H1 (cell line): ENCODE data around the gene MAOB. TPM values are rescaled to one million over a fixed set of nuclear protein-coding genes. Genes with fewer than 3 reads are reported as not detected.

ENCODE experiments used
- CTCF ChIA-PET: fragments of 300-600 bp; sonication (Branson Sonifier 250); formaldehyde crosslinking; loops from one replicate; lab custom pipeline; 2021; ENCODE audit not compliant: partially characterized antibody; lab: Charles Lee
- POLR2A ChIA-PET: fragments of 300-600 bp; sonication (Branson Sonifier 250); formaldehyde crosslinking; loops from one replicate; lab custom pipeline; 2021; ENCODE audit warnings: inconsistent platforms; ENCODE audit not compliant: partially characterized antibody; lab: Charles Lee
- DNase-seq, 2 experiments: peaks; one replicate each; pipeline versions ENCODE4 v3.0.0 to v3.0.0-alpha.2; 2010 to 2022; ENCODE audit warnings: low spot score in 2 of 2, low read depth in 1 of 2, mixed read lengths in 1 of 2
- FAIRE-seq: peaks from 2 replicates; lab custom pipeline; 2011; peaks lifted over from hg19 to GRCh38; lab: Jason Lieb, UNC
- H2AFZ ChIP-seq: 2 replicates; pipeline ENCODE4 v1.8.1; 2012; ENCODE audit warnings: low read length, inconsistent platforms
- H2AK5ac ChIP-seq: 2 replicates; pipeline ENCODE4 v1.6.1; 2013; ENCODE audit warnings: low read depth, low read length
- H2BK120ac ChIP-seq: replicated peaks from 2 replicates; pipeline ENCODE3; 2013; ENCODE audit warnings: low read depth, low read length, inconsistent platforms
- H2BK12ac ChIP-seq: 2 replicates; pipeline ENCODE4 v1.6.1; 2013; ENCODE audit warnings: low read depth, low read length
- H2BK15ac ChIP-seq: 2 replicates; pipeline ENCODE4 v1.6.1; 2013; ENCODE audit warnings: low read length
- H2BK20ac ChIP-seq: 2 replicates; pipeline ENCODE4 v1.6.1; 2013; ENCODE audit warnings: low read length
- H2BK5ac ChIP-seq: 2 replicates; pipeline ENCODE4 v1.6.1; 2013; ENCODE audit warnings: low read depth, low read length
- H3K14ac ChIP-seq: 2 replicates; pipeline ENCODE4 v1.6.1; 2013; ENCODE audit warnings: inconsistent platforms; ENCODE audit not compliant: insufficient read length
- H3K18ac ChIP-seq: 2 replicates; pipeline ENCODE4 v1.6.1; 2013; ENCODE audit warnings: low read length; ENCODE audit errors: extremely low read depth
- H3K23ac ChIP-seq: 2 replicates; pipeline ENCODE4 v1.6.1; 2013; ENCODE audit warnings: inconsistent platforms; ENCODE audit not compliant: insufficient read length
- H3K23me2 ChIP-seq: 2 replicates; pipeline ENCODE4 v1.6.1; 2013; ENCODE audit warnings: low read depth, low read length
- H3K27ac ChIP-seq: 2 replicates; pipeline ENCODE4 v1.6.1; 2011; ENCODE audit warnings: low read depth, low read length, inconsistent platforms
- H3K27me3 ChIP-seq, 4 experiments: replicated peaks in 1 of 4; 1 replicate in 1 of 4; 2 replicates in 3 of 4; pipeline versions ENCODE4 v1.6.1 to v1.8.1; 2011 to 2013; ENCODE audit warnings: low read length in 3 of 4, mild to moderate bottlenecking in 3 of 4, inconsistent platforms in 2 of 4, mixed read lengths in 2 of 4, moderate library complexity in 1 of 4; ENCODE audit not compliant: control insufficient read depth in 3 of 4, insufficient read depth in 3 of 4; ENCODE audit errors: extremely low read depth in 1 of 4
- H3K36me3 ChIP-seq, 4 experiments: 2 replicates each; pipeline versions ENCODE4 v1.6.1 to v1.8.1; 2011 to 2013; ENCODE audit warnings: mild to moderate bottlenecking in 4 of 4, low read length in 3 of 4, moderate library complexity in 2 of 4, control low read depth in 1 of 4, inconsistent platforms in 1 of 4; ENCODE audit not compliant: insufficient read depth in 4 of 4, control insufficient read depth in 2 of 4
- H3K4ac ChIP-seq: replicated peaks from 2 replicates; pipeline ENCODE3; 2013; ENCODE audit warnings: low read length, low read depth, mixed read lengths, inconsistent platforms; ENCODE audit not compliant: insufficient read length
- H3K4me1 ChIP-seq, 4 experiments: replicated peaks in 1 of 4; 1 replicate in 1 of 4; 2 replicates in 3 of 4; pipeline versions ENCODE4 v1.6.1 to v1.8.1; 2011 to 2013; ENCODE audit warnings: low read length in 3 of 4, inconsistent platforms in 2 of 4, mixed read lengths in 1 of 4; ENCODE audit not compliant: insufficient read depth in 4 of 4, control insufficient read depth in 3 of 4
- H3K4me2 ChIP-seq, 2 experiments: 2 replicates each; pipeline versions ENCODE4 v1.6.1 to v1.8.1; 2011 to 2013; ENCODE audit warnings: low read depth in 2 of 2, low read length in 2 of 2, control low read depth in 1 of 2, inconsistent platforms in 1 of 2, mild to moderate bottlenecking in 1 of 2; ENCODE audit not compliant: insufficient read depth in 1 of 2
- H3K4me3 ChIP-seq, 4 experiments: fragments of 200-600, 300-600 bp in 1 of 4; sonication (generic), shearing (Covaris generic), sonication (Bioruptor Twin) in 1 of 4; 2 replicates each; pipeline versions ENCODE4 v1.5.1 to v1.8.1; 2011 to 2016; ENCODE audit warnings: low read length in 4 of 4, low read depth in 3 of 4, control low read depth in 2 of 4, inconsistent platforms in 2 of 4, mild to moderate bottlenecking in 2 of 4, mixed read lengths in 1 of 4, moderate library complexity in 1 of 4; ENCODE audit not compliant: insufficient read depth in 2 of 4; ENCODE audit errors: extremely low read depth in 1 of 4
- H3K56ac ChIP-seq: replicated peaks from 2 replicates; pipeline ENCODE3; 2013; ENCODE audit warnings: low read depth, mild to moderate bottlenecking, mixed read lengths, low read length, inconsistent platforms; ENCODE audit not compliant: insufficient read length
- H3K79me1 ChIP-seq: 2 replicates; pipeline ENCODE4 v1.6.1; 2013; ENCODE audit warnings: low read depth, low read length, control low read depth
- H3K79me2 ChIP-seq, 2 experiments: 2 replicates each; pipeline versions ENCODE4 v1.6.1 to v1.8.1; 2012 to 2013; ENCODE audit warnings: low read length in 2 of 2, mild to moderate bottlenecking in 2 of 2, inconsistent platforms in 1 of 2; ENCODE audit not compliant: insufficient read depth in 2 of 2, control insufficient read depth in 1 of 2
- H3K9ac ChIP-seq, 4 experiments: replicated peaks in 1 of 4; 1 replicate in 1 of 4; 2 replicates in 3 of 4; pipeline versions ENCODE4 v1.6.1 to v1.8.1; 2011 to 2013; ENCODE audit warnings: low read depth in 3 of 4, low read length in 3 of 4, control low read depth in 2 of 4, mild to moderate bottlenecking in 2 of 4, moderate library complexity in 2 of 4, inconsistent platforms in 1 of 4; ENCODE audit errors: extremely low read depth in 1 of 4
- H3K9me3 ChIP-seq, 2 experiments: 2 replicates each; pipeline versions ENCODE4 v1.6.1 to v1.8.1; 2012 to 2013; ENCODE audit warnings: mild to moderate bottlenecking in 2 of 2, moderate library complexity in 2 of 2, control low read depth in 1 of 2, inconsistent platforms in 1 of 2, low read depth in 1 of 2, low read length in 1 of 2, mixed read lengths in 1 of 2; ENCODE audit not compliant: insufficient read depth in 2 of 2
- H4K20me1 ChIP-seq, 2 experiments: replicated peaks in 1 of 2; 2 replicates each; pipeline versions ENCODE3 to v1.8.1; 2011 to 2013; ENCODE audit warnings: inconsistent platforms in 2 of 2, low read length in 2 of 2, mild to moderate bottlenecking in 1 of 2; ENCODE audit not compliant: insufficient read depth in 2 of 2, control insufficient read depth in 1 of 2
- H4K5ac ChIP-seq: 2 replicates; pipeline ENCODE4 v1.6.1; 2013; ENCODE audit warnings: low read length, low read depth, mixed read lengths, inconsistent platforms; ENCODE audit not compliant: insufficient read length
- H4K8ac ChIP-seq: 2 replicates; pipeline ENCODE4 v1.8.0; 2013; ENCODE audit warnings: mild to moderate bottlenecking, moderate library complexity, low read length, inconsistent platforms; ENCODE audit not compliant: insufficient read depth; ENCODE audit errors: extremely low read depth
- H4K91ac ChIP-seq: replicated peaks from 2 replicates; pipeline ENCODE3; 2013; ENCODE audit warnings: low read length, mixed read lengths, inconsistent platforms; ENCODE audit not compliant: insufficient read length
- EP300 ChIP-seq, 2 experiments: IDR thresholded peaks; 1 replicate in 1 of 2; 2 replicates in 1 of 2; pipeline ENCODE4 v1.6.1; 2011 to 2012; ENCODE audit warnings: low read depth in 2 of 2, low read length in 2 of 2, mild to moderate bottlenecking in 2 of 2, borderline replicate concordance in 1 of 2, inconsistent platforms in 1 of 2, moderate library complexity in 1 of 2
- GABPA ChIP-seq: IDR thresholded peaks from 2 replicates; pipeline ENCODE4 v1.6.1; 2011; ENCODE audit warnings: mild to moderate bottlenecking, low read length, moderate library complexity, borderline replicate concordance; ENCODE audit not compliant: insufficient read depth
- RAD21 ChIP-seq, 2 experiments: IDR thresholded peaks in 1 of 2; conservative IDR thresholded peaks in 1 of 2; 2 replicates each; pipeline ENCODE4 v1.6.1; 2011; ENCODE audit warnings: low read depth in 2 of 2, low read length in 2 of 2, improper control_type of control experiment in 1 of 2, inconsistent platforms in 1 of 2, mild to moderate bottlenecking in 1 of 2, moderate library complexity in 1 of 2
- ZNF274 ChIP-seq: IDR thresholded peaks from 2 replicates; pipeline ENCODE4 v1.7.0; 2012; ENCODE audit warnings: low read length, borderline replicate concordance; ENCODE audit errors: extremely low read depth
- WGBS, 2 experiments: shearing (Covaris generic) in 1 of 2; methylation state at CpG; one replicate each; pipeline versions ENCODE4 v1.1.6 to v1.1.7; 2013 to 2015; ENCODE audit warnings: low lambda C conversion rate in 2 of 2, mixed read lengths in 2 of 2, inconsistent platforms in 1 of 2, low coverage in 1 of 2, missing lambda C conversion rate in 1 of 2; ENCODE audit not compliant: insufficient replicate concordance in 2 of 2, insufficient coverage in 1 of 2, insufficient read length in 1 of 2; ENCODE audit errors: extremely low coverage in 1 of 2, missing lambda C conversion rate in 1 of 2; 5-methylcytosine and 5-hydroxymethylcytosine counted together
- polyA plus RNA-seq, 7 experiments: library from polyadenylated mRNA; depleted of rRNA in 3 of 7; stranded (reverse) in 5 of 7; unstranded in 2 of 7; fragments of >200 nt in 5 of 7; fragments of 200-250 nt in 2 of 7; gene quantifications; 1 replicate in 5 of 7; 2 replicates in 1 of 7; 4 replicates in 1 of 7; pipeline versions ENCODE4 v1.2.1 to v1.2.3, GENCODE V29; 2011 to 2013; ENCODE audit warnings: missing spikeins in 2 of 7, mixed read lengths in 2 of 7
- total RNA-seq: library from RNA; stranded (reverse); fragmentation: NEBNext Ultra II Directional; extraction: Animal tissue kit (Norgen Biotek cat#: 25700); gene quantifications from 2 replicates; pipeline ENCODE4 v1.2.1, GENCODE V29; 2021

MAOB gene
- total and polyA plus RNA-seq, 2 of the 8 experiments (the other 6 are each of a cell fraction or from before 2014, with no cell fraction given), result 0.73 to 1.1 TPM

GRCh38 chrX:43717161-43717560 is 165.1 kb downstream of the MAOB start:
- Histone ChIP-seq H2AFZ (no peak overlapping the region), H2AK5ac (no peak overlapping the region), H3K4me3 (no peak overlapping the region), H4K5ac (no peak overlapping the region), H2BK15ac (no peak overlapping the region), H3K14ac (no peak overlapping the region), H2BK12ac (no peak overlapping the region), H4K8ac (no peak overlapping the region), H2BK120ac (no peak overlapping the region), H3K9me3 (no peaks in the 10 kb centered on the region), H3K27ac (no peak overlapping the region), H3K36me3 (no peaks in the 10 kb centered on the region), H3K56ac (no peak overlapping the region), H3K27me3 (no peaks in the 10 kb centered on the region), H3K23me2 (no peaks in the 10 kb centered on the region), H3K79me2 (no peaks in the 10 kb centered on the region), H2BK20ac (no peak overlapping the region), H3K4ac (no peak overlapping the region), H3K79me1 (no peaks in the 10 kb centered on the region), H2BK5ac (no peak overlapping the region), H4K20me1 (no peaks in the 10 kb centered on the region), H3K18ac (no peak overlapping the region), H4K91ac (no peak overlapping the region), H3K4me1 (no peaks in the 10 kb centered on the region), H3K4me2 (no peak overlapping the region), H3K9ac (no peak overlapping the region), H3K23ac (no peak overlapping the region)
- no peak for FAIRE-seq
- WGBS, 2 experiments, result 100% methylated on average over 1 of the region's 1 CpG; no CpG with 5 or more reads in 1 of the 2 experiments
- ChIA-PET POLR2A (no interaction called here), CTCF (no interaction called here)
- DNase-seq, result no peak
- TF ChIP-seq GABPA (no peak), ZNF274 (no peak), EP300 (IDR thresholded peaks at IDR 0.05; ENCODE audit: borderline replicate concordance in 1 of 2, low read depth in 2 of 2, low read length in 2 of 2) (no peak), RAD21 (IDR thresholded peaks at IDR 0.05 in 1 of 2, conservative IDR thresholded peaks at IDR 0.05 in 1 of 2; ENCODE audit: low read depth in 2 of 2, low read length in 2 of 2) (no peak)
